ENCODE data around the gene ADAMTS8. TPM values are rescaled to one million over a fixed set of nuclear protein-coding genes. Genes with fewer than 3 reads are reported as not detected.

ADAMTS8 gene
- total RNA-seq, 1 donor from 2014 or later = 23.6 TPM

DNA sequence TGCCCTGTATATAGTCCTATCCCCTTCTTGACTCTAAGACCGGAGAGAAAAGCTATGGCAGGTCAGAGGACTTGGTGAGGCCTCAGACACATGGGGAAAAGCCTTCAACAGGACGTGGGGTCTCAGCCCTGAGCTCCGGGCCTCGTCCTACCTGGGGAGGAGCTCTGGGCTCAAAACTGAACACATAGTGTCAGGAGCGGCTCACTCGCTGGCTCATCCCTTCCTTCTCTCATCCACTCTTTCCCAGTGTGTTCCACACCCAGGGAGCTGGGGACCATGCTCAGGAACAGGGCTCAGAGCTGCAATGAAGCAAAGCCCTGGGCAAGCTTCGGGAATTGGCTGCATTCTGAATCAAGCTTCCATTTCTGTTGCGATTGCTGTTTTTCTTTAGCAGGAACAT is 34.5 kb upstream of the ADAMTS8 start:
- no peak for DNase-seq

- DNase-seq = no peak
Measured at GRCh38 chr11:130462101-130462885, 33.9 kb upstream of the ADAMTS8 start.

DNA sequence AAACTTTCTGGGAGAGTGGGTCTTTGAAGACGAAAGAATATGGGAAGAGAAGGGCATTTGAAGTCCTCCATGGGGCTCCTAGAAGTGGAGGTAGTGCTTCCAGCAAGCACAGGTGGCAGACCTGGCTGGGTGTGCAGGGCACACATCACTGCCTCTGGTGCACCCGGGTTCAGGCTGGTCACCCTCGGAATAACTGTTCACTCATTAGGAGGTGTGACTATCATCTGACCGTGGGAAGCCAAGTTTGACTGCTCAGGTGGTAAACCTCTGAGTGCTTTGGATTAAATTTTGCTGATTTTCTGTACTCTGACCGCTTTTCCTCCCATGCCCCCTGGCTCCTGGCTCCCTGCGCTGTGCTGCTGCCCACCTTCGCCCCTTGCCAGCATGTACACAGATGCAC is 31.1 kb upstream of the ADAMTS8 start:
- DNase-seq = no peak

GRCh38 chr11:130458410-130458729 is 30.0 kb upstream of the ADAMTS8 start:
- no peak for DNase-seq

DNA sequence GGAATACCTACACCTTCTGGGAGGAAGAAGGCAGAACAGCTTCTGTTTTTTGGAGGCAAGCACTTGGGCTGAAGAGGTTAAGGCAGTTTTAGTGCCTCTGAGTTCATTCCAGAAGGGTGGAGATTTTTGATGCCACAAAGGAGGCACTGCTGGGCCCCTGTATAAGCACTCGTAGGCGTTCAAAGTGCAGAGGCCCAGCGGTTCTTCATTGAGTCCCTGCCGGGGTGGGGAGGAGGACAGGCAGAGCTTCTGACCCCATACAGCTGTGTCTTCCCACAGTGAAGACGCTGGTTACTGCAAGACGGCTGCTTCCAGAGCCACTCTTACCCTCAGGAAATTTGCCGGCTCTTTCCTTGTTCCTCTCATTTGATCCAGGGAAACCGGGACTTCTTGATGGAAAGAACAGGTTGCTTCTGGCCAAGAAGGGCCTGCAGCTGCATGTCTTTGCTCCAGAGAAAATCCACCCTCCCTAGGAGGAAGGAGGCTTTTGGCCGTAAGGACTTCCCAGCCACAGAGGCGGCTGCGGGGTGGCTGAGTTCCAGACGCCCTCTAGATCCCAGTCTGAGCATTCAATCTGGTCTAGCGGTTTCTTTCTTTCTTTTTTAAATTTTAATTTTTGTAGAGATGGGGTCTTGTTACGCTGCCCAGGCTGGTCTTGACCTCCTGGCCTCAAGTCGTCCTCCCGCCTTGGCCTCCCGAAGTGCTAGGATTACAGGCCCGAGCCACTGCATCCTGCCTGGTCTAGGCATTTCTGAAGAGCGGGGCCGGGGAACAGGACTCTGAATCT is 29.4 kb upstream of the ADAMTS8 start:
- DNase-seq = peak; percentile 76

DNA sequence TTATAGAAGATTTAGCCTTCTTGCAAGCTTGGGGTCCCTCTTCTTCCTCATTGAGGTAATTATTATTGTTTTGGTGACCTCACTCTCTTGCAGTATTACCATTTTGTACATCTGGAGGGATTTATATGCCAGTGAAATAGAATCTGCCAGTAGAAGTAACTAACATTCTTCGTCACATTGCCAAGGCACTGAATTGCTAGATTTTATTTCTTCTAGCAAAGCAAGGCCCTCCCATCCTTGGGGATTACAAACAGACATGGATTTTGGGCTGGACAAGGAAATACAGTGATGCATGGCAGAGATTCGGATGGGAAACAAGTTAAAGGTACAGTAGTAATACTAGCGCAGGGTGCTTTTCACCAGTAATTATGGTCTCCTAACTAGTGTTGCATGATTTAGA is 27.9 kb upstream of the ADAMTS8 start:
- DNase-seq = peak; percentile 71

GRCh38 chr11:130455483-130456127 is 27.2 kb upstream of the ADAMTS8 start:
- no peak for DNase-seq

GRCh38 chr11:130454491-130455252 is 26.3 kb upstream of the ADAMTS8 start:
- DNase-seq = no peak

GRCh38 chr11:130452940-130453339 is 24.5 kb upstream of the ADAMTS8 start:
- DNase-seq = no peak

DNA sequence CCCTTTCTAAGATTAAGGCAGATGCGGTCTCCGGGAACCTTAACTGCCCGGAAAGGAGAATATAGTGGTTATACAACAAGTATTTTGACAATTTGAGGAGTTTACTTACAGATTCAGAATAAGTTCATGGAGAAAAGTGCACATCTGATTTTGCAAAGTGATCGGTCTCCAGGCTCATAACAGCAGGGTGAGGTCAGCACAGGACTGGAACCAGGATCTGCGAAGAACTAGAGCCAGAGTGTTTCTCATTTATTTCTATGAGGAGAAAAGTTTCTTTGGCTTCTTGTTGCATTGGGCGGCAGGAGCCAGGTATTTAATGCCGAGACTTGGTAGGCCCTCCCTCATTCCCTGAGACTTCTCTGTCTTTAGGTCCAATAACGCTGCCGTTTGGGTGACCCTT is 23.8 kb upstream of the ADAMTS8 start:
- no peak for DNase-seq

DNA sequence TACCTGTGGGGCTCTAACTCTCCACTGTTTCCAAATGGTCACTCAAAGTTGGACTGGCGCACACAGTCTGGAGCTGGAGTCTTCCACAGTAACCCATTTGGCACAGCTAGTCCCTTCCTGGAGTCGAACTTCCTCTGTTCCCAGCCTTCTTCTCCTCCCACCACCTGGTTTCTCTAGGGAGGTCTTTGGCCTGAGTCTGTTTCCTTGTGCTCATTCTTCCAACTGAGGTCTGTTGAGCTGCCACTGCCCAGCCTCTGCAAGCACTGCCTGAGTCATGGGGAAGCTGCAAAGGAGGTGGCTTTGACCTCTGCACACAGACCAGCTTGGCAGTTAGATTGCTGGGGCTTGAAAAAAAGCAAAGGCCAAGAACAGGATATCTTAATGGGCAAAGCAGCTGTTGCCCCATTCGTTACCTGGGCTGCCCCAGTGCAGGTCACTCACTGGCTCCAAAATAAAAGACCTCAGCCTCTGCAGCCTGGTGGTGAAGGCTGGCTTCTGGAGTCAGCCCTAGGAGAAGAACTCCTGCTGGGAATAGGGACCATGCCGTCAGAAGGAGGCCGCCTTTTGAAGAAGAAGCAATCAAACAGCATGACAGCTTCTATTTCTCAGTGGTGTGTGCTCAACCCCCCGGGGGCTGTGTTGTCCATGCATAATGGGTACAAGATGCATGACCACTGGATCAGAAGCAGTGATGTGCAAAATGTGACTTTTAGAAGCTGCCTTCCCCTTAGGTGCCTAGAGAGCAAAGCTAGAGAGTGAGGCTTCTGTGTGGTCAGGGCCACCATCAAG is 23.0 kb upstream of the ADAMTS8 start:
- DNase-seq = peak; percentile 54

GRCh38 chr11:130449996-130450769 is 21.8 kb upstream of the ADAMTS8 start:
- DNase-seq = peak; percentile 95

GRCh38 chr11:130449310-130449990 is 21.0 kb upstream of the ADAMTS8 start:
- no peak for DNase-seq

- peak; percentile 97 for DNase-seq
Measured at GRCh38 chr11:130448416-130449309, 20.3 kb upstream of the ADAMTS8 start, which contains the start of gene ADAMTS15. TSS of gene ADAMTS15 (plus strand) at chr11:130448645. CDS start at chr11:130448974, 329 bp downstream.

DNA sequence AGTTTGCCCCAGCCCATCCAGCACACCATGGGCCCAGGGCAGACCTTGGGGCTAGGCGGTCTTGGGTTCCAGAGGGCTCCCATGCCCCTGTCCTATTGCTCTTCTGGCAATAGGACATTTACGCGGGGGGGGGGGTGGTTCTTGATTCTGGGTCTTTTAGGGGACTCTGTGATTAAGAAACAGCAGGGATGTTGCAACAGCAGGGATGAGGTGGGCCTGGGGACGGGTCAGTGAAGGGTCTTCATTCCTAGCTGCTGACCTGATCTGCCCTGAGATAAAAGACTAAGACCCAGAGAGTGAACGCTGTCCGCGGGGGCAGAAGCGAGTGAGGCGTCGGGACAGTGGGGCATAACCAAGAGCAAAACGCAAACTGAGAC is 19.6 kb upstream of the ADAMTS8 start:
- DNase-seq = no peak

DNA sequence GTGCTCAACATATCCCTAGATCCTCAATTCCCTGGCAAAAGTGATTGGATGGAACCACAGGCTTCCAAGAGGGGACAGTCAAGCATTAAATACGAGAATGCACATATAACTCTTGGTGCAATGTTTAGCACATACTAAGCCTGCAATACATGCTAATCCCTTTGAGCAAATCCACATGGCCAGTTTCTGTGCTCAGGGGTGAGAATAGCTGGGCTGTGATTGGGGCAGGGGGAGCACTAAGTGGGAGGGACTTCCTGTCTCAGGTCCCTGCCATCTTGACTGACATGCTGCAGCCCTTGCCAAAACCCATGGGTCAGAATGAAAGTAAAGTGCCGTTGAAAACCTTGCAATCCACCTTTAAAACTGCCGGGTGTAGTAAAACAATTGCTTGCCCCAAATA is 17.4 kb upstream of the ADAMTS8 start:
- DNase-seq = no peak

- DNase-seq = peak; percentile 93
Measured at GRCh38 chr11:130442737-130443136, 14.3 kb upstream of the ADAMTS8 start.

- no peak for DNase-seq
Measured at GRCh38 chr11:130441719-130442118, 13.3 kb upstream of the ADAMTS8 start.

GRCh38 chr11:130439876-130440275 is 11.5 kb upstream of the ADAMTS8 start:
- no peak for DNase-seq

Measured in tongue (tissue), 2 donors.